ENCODE measurements around the gene GPR107.

The GPR107 gene

DNA sequence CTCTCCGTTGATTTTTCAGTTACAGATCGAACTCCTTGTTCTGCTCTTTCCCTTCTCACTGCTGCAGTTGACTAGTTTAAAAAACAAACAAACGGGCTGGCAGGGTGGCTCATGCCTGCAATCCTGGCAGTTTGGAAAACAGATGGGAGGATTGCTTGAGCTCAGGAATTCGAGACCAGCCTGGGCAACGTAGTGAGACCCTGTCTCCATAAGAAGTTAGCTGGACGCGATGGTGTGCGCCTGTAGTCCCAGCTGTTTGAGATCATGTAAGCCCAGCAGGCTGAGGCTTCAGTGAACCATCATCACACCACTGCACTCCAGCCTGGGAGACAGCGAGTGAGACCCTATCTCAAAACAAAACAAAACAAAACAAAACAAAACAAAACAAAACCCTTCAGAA is 67.1 kb downstream of the GPR107 start:
- TF ChIP-seq, protein P1, sequence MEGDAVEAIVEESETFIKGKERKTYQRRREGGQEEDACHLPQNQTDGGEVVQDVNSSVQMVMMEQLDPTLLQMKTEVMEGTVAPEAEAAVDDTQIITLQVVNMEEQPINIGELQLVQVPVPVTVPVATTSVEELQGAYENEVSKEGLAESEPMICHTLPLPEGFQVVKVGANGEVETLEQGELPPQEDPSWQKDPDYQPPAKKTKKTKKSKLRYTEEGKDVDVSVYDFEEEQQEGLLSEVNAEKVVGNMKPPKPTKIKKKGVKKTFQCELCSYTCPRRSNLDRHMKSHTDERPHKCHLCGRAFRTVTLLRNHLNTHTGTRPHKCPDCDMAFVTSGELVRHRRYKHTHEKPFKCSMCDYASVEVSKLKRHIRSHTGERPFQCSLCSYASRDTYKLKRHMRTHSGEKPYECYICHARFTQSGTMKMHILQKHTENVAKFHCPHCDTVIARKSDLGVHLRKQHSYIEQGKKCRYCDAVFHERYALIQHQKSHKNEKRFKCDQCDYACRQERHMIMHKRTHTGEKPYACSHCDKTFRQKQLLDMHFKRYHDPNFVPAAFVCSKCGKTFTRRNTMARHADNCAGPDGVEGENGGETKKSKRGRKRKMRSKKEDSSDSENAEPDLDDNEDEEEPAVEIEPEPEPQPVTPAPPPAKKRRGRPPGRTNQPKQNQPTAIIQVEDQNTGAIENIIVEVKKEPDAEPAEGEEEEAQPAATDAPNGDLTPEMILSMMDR (IDR thresholded peaks at IDR 0.05; ENCODE audit: extremely low read depth, missing control alignments), result no peak
- no peak for DNase-seq (ENCODE audit: low spot score)

DNA sequence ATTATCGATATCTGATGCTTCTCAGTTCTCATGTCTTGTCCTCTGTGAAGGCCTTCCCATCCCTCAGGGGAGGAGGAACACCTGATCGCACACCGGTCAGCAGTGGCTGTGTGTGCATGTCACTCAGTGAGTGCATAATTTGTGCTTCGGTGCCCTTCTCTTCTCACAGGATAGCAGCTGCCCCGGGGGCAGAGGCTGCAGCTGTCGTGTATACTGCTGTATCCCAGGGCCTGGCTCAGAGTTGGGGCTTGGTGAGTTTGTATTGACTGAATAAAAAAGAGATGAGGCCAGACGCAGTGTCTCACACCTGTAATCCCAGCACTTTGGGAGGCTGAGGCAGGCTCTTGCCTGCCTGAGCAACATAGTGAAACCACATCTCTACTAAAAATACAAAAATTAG is 68.8 kb downstream of the GPR107 start:
- no peak for DNase-seq (ENCODE audit: low spot score)
- TF ChIP-seq, protein P1 (IDR thresholded peaks at IDR 0.05; ENCODE audit: extremely low read depth, missing control alignments), result no peak

DNA sequence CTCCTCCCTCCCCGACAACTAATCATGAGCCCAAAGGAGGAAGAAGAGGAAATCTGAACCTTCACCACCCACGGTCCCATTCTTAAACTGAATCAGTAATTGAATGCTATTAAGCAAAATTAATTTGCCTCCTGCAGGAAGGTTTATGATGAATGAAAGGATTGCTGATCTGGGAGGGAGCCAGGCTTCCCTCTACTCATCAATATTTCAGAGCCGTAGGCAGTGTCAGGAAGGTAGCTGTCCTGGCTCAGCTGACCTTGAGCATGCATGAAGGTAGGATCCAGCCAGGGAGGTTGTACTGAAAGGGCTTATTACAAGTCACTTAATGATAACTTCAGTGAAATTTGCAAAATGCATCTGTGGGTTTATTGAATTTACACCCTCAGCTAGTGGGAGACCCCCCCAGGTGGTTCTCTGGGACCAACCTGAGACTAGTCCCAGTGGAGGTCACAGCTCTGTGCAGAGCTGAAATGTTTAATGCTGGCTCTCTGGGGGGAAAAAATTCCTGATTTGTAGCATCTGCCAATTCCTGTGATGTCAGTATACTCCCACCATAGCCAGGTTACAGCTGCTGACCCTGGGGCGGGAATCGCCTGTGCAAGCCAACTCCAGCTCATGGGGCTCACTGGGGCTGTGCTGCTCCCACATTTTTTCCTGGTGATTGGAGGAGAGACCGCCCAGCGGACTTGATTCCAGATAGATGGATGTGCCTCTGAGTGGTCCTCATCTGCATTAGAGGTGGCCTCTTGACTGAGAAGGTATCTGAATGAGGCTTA is 70.6 kb downstream of the GPR107 start:
- no peak for DNase-seq (ENCODE audit: low spot score)
- TF ChIP-seq, protein P1 (IDR thresholded peaks at IDR 0.05; ENCODE audit: extremely low read depth, missing control alignments), result no peak

DNA sequence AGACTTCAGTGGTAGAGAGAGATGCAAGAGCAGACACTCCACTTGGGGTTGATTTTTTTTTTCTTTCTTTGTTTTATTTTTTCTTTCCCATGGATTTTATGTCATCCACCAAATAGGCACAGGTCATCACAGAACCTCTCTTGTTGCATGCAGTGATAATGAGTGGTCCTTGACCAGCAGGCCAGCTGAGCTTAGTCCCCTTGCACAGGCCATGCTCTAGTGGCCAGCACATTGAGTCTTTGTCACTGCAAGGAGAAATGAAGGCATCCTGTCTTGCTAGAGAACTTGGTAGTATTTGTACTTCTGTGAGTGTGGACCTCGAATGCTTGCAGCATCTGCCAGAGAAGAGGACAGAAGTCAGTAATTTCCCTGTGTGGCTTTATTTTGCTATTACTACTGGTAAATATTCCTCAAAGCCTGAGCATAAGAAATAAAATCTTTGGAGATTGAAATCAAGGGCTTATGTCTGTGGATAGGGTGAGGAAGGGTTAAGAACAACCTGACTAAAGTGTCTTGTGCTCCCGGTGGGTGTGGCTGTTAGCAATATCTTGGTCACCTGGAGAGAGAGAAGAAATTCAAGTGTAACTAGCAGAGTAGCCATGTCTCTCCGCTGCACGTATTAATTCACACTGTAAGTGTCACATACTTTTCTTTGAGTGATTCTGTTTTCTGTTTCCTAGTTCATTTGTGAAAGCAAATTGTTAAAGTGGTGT is 73.2 kb downstream of the GPR107 start:
- DNase-seq (ENCODE audit: low spot score), result no peak
- TF ChIP-seq, protein P1 (IDR thresholded peaks at IDR 0.05; ENCODE audit: extremely low read depth, missing control alignments), result no peak

DNA sequence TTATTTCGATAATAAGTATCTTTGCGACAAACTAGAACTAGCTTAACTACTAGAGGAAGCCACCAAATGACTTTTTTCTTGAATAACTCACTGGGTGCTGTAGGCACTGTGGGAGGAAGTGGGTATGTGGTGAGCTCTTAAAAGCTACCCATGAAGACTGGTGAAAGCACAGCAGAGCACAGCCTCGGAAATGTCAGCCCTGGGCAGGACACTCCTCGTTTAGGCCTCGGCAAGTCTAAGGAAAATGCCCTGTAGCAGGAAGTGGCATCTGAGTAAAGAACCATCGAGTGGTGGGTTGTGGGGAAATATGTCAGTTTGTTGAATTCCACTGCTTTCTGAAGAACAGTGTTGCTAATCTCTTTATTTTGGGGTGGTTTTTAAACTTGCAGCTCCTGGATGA is 74.5 kb downstream of the GPR107 start:
- DNase-seq (ENCODE audit: low spot score), result peak; percentile 40
- TF ChIP-seq, protein P1 (IDR thresholded peaks at IDR 0.05; ENCODE audit: extremely low read depth, missing control alignments), result no peak

DNA sequence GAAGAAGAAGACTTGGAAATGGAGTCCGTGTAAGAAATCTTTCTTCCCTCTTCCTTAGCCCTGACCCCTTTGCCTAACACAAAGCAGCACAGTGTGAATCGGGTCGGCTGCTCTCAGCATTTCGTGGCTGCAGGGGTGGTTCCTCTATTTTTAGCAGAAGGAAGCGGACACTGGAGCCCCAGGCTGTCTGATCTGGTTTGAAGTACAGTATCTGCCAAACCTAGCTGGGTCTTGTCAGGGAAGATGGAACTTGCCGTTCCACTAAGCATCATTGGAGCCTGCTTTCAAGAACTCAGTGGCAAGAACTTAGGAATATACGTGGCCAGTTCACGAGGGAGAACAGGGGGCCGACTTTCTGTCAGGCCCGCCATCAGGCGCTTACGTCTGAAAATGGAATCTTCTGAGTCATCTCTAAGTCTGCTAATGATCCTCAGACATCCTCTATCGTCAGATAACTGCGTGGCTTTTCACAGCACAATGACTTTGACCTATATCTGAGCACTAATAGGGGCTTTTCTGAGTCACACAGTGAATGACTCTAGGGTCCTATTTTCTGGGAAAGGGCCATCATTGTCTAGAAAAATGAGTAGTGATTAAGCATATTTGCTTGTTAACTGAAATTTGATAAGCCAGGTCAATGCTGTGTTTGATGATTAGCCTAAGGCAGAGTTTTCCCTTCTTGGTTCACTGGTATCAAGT is 75.2 kb downstream of the GPR107 start:
- peak; percentile 73 for DNase-seq (ENCODE audit: low spot score)
- TF ChIP-seq, protein P1 (IDR thresholded peaks at IDR 0.05; ENCODE audit: extremely low read depth, missing control alignments), result no peak

Measured in GM20000 (cell line).